Keratinocyte (primary cell): ENCODE data around the gene SYNDIG1. TPM values are rescaled to one million over a fixed set of nuclear protein-coding genes. Genes with fewer than 3 reads are reported as not detected.

Experiments
- DNase-seq: peaks from one replicate; pipeline ENCODE4 v3.0.0-alpha.2; 2011; ENCODE audit warnings: low read depth, missing footprints, low spot score
- FAIRE-seq: peaks from 2 replicates; lab custom pipeline; 2011; peaks lifted over from hg19 to GRCh38; lab: Jason Lieb, UNC
- H2AFZ ChIP-seq: 2 replicates; pipeline ENCODE4 v1.6.0; 2012; ENCODE audit warnings: low read length, control low read depth, inconsistent platforms; ENCODE audit not compliant: control insufficient read depth
- H3K27ac ChIP-seq: 2 replicates; pipeline ENCODE4 v1.5.1; 2011; ENCODE audit warnings: low read length; ENCODE audit not compliant: control insufficient read depth, insufficient read depth
- H3K27me3 ChIP-seq: 3 replicates; pipeline ENCODE4 v1.6.0; 2011; ENCODE audit warnings: low read length; ENCODE audit not compliant: control insufficient read depth, insufficient read depth; ENCODE audit errors: extremely low read depth
- H3K36me3 ChIP-seq, 2 experiments: 2 replicates in 1 of 2; 3 replicates in 1 of 2; pipeline ENCODE4 v1.5.1; 2011; ENCODE audit warnings: low read length in 2 of 2, mild to moderate bottlenecking in 1 of 2; ENCODE audit not compliant: control insufficient read depth in 2 of 2, insufficient read depth in 2 of 2; ENCODE audit errors: extremely low read depth in 1 of 2
- H3K4me1 ChIP-seq: 3 replicates; pipeline ENCODE4 v1.5.1; 2011; ENCODE audit warnings: low read length; ENCODE audit not compliant: control insufficient read depth, insufficient read depth; ENCODE audit errors: extremely low read depth
- H3K4me2 ChIP-seq: 3 replicates; pipeline ENCODE4 v1.6.0; 2011; ENCODE audit warnings: low read depth, low read length; ENCODE audit not compliant: control insufficient read depth, insufficient read depth; ENCODE audit errors: extremely low read depth
- H3K4me3 ChIP-seq, 3 experiments: fragments of 200-600 bp in 1 of 3; sonication (generic) in 1 of 3; 2 replicates in 2 of 3; 3 replicates in 1 of 3; pipeline ENCODE4 v1.5.1; 2011 to 2016; ENCODE audit warnings: low read length in 3 of 3, mild to moderate bottlenecking in 3 of 3, control low read depth in 2 of 3, inconsistent platforms in 1 of 3, low read depth in 1 of 3, mixed read lengths in 1 of 3, mixed run types in 1 of 3, moderate library complexity in 1 of 3; ENCODE audit not compliant: control insufficient read depth in 2 of 3, insufficient read depth in 2 of 3; ENCODE audit errors: extremely low read depth in 1 of 3
- H3K79me2 ChIP-seq: 2 replicates; pipeline ENCODE4 v1.6.0; 2012; ENCODE audit warnings: low read length; ENCODE audit not compliant: control insufficient read depth, insufficient read depth
- H3K9ac ChIP-seq: 3 replicates; pipeline ENCODE4 v1.6.0; 2011; ENCODE audit warnings: low read length; ENCODE audit not compliant: control insufficient read depth, insufficient read depth; ENCODE audit errors: extremely low read depth
- H3K9me1 ChIP-seq: 3 replicates; pipeline ENCODE4 v1.6.0; 2011; ENCODE audit warnings: low read length; ENCODE audit not compliant: control insufficient read depth, insufficient read depth; ENCODE audit errors: extremely low read depth
- H3K9me3 ChIP-seq: 2 replicates; pipeline ENCODE4 v1.5.1; 2012; ENCODE audit warnings: low read depth, low read length; ENCODE audit not compliant: control insufficient read depth
- H4K20me1 ChIP-seq: 3 replicates; pipeline ENCODE4 v1.6.0; 2011; ENCODE audit warnings: low read length; ENCODE audit not compliant: control insufficient read depth, insufficient read depth; ENCODE audit errors: extremely low read depth
- EZH2 ChIP-seq: IDR thresholded peaks from one replicate; pipeline ENCODE4 v1.6.1; 2012; ENCODE audit warnings: inconsistent platforms, mild to moderate bottlenecking, low read length, moderate library complexity
- dilution Hi-C: fragments of 300-500 bp; cut with MboI; formaldehyde crosslinking; loops from one replicate; pipeline ENCODE4 v1.7.0; 2020; ENCODE audit warnings: low sequenced_read_pairs; ENCODE audit not compliant: extremely low pct_ligation_motif_present
- polyA plus RNA-seq, 5 experiments: library from polyadenylated mRNA; depleted of rRNA in 3 of 5; stranded (reverse) in 3 of 5; stranded (forward) in 1 of 5; unstranded in 1 of 5; fragments of >200 nt; gene quantifications; 1 replicate in 1 of 5; 2 replicates in 3 of 5; 3 replicates in 1 of 5; pipeline versions ENCODE4 v1.2.1 to v1.2.3, GENCODE V29; 2011 to 2012; ENCODE audit warnings: missing spikeins in 2 of 5, low read depth in 1 of 5, low replicate concordance in 1 of 5
- TF ChIP-seq, protein P1 (sequence below), 3 experiments: IDR thresholded peaks in 1 of 3; conservative IDR thresholded peaks in 1 of 3; optimal IDR thresholded peaks in 1 of 3; 2 replicates in 2 of 3; 3 replicates in 1 of 3; pipeline versions ENCODE3 to v1.5.1; 2011; ENCODE audit warnings: low read length in 3 of 3, mild to moderate bottlenecking in 3 of 3, moderate library complexity in 2 of 3, control low read depth in 1 of 3, inconsistent platforms in 1 of 3; ENCODE audit not compliant: insufficient read depth in 2 of 3; ENCODE audit errors: extremely low read depth in 1 of 3

The SYNDIG1 gene
- polyA plus RNA-seq, 1 donor (not counting 4 experiments of a cell fraction or from before 2014, with no cell fraction given), result 0.38 TPM

DNA sequence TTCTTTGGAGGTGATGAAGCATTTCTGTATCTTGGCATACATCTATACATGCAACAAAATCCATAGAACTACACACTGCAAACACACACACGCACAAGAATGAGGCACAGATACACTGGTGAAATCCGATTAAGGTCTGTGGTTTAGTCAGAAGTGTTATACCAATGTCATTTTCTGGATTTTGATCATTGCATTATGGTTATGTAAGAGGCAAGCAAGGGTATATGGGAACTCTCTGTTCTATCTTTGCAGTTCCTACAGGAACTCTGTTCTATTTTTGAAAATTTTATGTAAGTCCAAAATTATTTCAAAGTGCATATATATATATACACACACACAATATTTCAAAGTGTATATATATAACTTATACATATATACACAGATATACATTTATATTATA is 101.7 kb downstream of the SYNDIG1 start:
- H3K27ac ChIP-seq, result no peak overlapping the region
- H3K79me2 ChIP-seq, result no peaks in the 10 kb centered on the region
- dilution Hi-C loops, result no loop called here
- no peaks in the 10 kb centered on the region for H3K4me1 ChIP-seq
- no peak for TF ChIP-seq EZH2
- TF ChIP-seq, protein P1, sequence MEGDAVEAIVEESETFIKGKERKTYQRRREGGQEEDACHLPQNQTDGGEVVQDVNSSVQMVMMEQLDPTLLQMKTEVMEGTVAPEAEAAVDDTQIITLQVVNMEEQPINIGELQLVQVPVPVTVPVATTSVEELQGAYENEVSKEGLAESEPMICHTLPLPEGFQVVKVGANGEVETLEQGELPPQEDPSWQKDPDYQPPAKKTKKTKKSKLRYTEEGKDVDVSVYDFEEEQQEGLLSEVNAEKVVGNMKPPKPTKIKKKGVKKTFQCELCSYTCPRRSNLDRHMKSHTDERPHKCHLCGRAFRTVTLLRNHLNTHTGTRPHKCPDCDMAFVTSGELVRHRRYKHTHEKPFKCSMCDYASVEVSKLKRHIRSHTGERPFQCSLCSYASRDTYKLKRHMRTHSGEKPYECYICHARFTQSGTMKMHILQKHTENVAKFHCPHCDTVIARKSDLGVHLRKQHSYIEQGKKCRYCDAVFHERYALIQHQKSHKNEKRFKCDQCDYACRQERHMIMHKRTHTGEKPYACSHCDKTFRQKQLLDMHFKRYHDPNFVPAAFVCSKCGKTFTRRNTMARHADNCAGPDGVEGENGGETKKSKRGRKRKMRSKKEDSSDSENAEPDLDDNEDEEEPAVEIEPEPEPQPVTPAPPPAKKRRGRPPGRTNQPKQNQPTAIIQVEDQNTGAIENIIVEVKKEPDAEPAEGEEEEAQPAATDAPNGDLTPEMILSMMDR (optimal IDR thresholded peaks at IDR 0.05 in 1 of 3, IDR thresholded peaks at IDR 0.05 in 1 of 3, conservative IDR thresholded peaks at IDR 0.05 in 1 of 3; ENCODE audit: extremely low read depth in 1 of 3, insufficient read depth in 2 of 3, low read length in 3 of 3), result no peak
- DNase-seq (no peak), FAIRE-seq (no peak)
- H2AFZ ChIP-seq, result no peak overlapping the region
- no peak overlapping the region for H3K9ac ChIP-seq
- no peaks in the 10 kb centered on the region for H3K36me3 ChIP-seq
- H3K4me3 ChIP-seq, result no peak overlapping the region
- no peaks in the 10 kb centered on the region for H3K9me1 ChIP-seq
- H3K4me2 ChIP-seq, result no peak overlapping the region
- H3K27me3 ChIP-seq, result no peaks in the 10 kb centered on the region
- H3K9me3 ChIP-seq, result no peaks in the 10 kb centered on the region
- no peaks in the 10 kb centered on the region for H4K20me1 ChIP-seq

DNA sequence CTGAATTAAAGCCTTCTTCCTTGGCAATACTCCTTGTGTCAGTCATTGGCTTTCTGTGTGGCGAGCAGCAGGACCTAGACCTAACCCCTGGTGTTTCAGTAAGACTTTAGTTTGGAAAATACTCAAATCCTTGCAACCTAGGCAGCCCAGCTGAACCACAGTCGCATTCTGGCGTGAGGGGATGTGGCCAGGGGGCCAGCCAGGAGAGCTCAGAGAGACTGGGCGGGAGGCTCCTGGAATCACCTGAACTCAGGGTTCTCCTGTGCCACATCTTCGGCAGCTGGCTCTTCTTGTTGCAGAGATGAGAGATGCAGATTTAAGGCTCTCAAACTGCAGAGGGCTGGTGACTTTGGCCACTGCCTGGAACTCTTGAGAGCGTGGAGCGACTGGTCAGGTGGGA is 102.7 kb downstream of the SYNDIG1 start:
- Histone ChIP-seq H3K9ac (no peak overlapping the region), H3K36me3 (no peaks in the 10 kb centered on the region), H3K4me1 (no peaks in the 10 kb centered on the region), H3K4me2 (no peak overlapping the region), H3K9me1 (no peaks in the 10 kb centered on the region), H3K79me2 (no peaks in the 10 kb centered on the region), H3K27me3 (no peaks in the 10 kb centered on the region), H4K20me1 (no peaks in the 10 kb centered on the region), H3K9me3 (no peaks in the 10 kb centered on the region), H3K4me3 (no peak overlapping the region), H2AFZ (no peak overlapping the region), H3K27ac (no peak overlapping the region)
- dilution Hi-C loops, result no loop called here
- no peak for DNase-seq
- FAIRE-seq, result no peak
- TF ChIP-seq, protein P1 (optimal IDR thresholded peaks at IDR 0.05 in 1 of 3, IDR thresholded peaks at IDR 0.05 in 1 of 3, conservative IDR thresholded peaks at IDR 0.05 in 1 of 3; ENCODE audit: extremely low read depth in 1 of 3, insufficient read depth in 2 of 3, low read length in 3 of 3), result no peak
- no peak for TF ChIP-seq EZH2
